ENCODE results near the gene PTPRG. TPM values are rescaled to one million over a fixed set of nuclear protein-coding genes. Genes with fewer than 3 reads are reported as not detected.

The PTPRG gene
- total and polyA plus RNA-seq, 2 experiments from 2014 or later, result 24.4 to 131 TPM

GRCh38 chr3:61828880-61829721, 267.7 kb downstream of the PTPRG start (continued):
- TF ChIP-seq ZNF462 (CRISPR knock-in tag; IDR thresholded peaks at IDR 0.05), result no peak
- no peak for TF ChIP-seq ETS1 (IDR thresholded peaks at IDR 0.05)
- TF ChIP-seq JUNB (IDR thresholded peaks at IDR 0.05; ENCODE audit: unreplicated experiment), result no peak
- no peak for TF ChIP-seq NANOG (IDR thresholded peaks at IDR 0.05; ENCODE audit: borderline replicate concordance)
- no peak for TF ChIP-seq POLR2AphosphoS5 (IDR thresholded peaks at IDR 0.05; ENCODE audit: low read depth)
- TF ChIP-seq EZH2 (IDR thresholded peaks at IDR 0.05; ENCODE audit: low read depth, unreplicated experiment), result no peak
- no peak for TF ChIP-seq EZH2phosphoT487 (IDR thresholded peaks at IDR 0.05; ENCODE audit: unreplicated experiment)
- TF ChIP-seq ZNF114 (CRISPR knock-in tag; IDR thresholded peaks at IDR 0.05), result no peak

Data from GM23338 (cell line).